ENCODE results near the gene ACER3.
A peak's percentile ranks its signal among the peaks of the same experiment; 100 is the strongest.

DNA sequence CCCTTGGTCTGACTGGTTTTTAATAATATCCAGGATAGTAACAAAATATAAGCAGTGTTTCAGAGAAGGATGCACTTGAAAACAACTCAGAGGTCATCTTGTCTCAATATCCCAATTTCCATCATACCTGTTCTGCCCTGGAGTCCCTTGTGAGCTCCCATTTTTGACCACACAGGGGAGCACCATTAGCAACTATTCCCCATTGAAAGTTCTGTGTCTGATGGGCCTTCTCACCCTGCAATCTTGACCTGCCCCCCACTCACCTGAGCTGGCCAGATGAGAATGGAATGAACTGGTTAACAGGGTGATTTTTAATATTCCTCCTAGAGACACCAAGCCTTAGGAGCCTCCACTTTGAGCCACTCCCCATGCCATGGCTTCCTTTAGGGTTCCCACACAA is 202.2 kb downstream of the ACER3 start:
- TF ChIP-seq, protein P1, sequence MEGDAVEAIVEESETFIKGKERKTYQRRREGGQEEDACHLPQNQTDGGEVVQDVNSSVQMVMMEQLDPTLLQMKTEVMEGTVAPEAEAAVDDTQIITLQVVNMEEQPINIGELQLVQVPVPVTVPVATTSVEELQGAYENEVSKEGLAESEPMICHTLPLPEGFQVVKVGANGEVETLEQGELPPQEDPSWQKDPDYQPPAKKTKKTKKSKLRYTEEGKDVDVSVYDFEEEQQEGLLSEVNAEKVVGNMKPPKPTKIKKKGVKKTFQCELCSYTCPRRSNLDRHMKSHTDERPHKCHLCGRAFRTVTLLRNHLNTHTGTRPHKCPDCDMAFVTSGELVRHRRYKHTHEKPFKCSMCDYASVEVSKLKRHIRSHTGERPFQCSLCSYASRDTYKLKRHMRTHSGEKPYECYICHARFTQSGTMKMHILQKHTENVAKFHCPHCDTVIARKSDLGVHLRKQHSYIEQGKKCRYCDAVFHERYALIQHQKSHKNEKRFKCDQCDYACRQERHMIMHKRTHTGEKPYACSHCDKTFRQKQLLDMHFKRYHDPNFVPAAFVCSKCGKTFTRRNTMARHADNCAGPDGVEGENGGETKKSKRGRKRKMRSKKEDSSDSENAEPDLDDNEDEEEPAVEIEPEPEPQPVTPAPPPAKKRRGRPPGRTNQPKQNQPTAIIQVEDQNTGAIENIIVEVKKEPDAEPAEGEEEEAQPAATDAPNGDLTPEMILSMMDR (IDR thresholded peaks at IDR 0.05; ENCODE audit: poor library complexity), result peak; percentile 8
- TF ChIP-seq EZH2phosphoT487 (IDR thresholded peaks at IDR 0.05; ENCODE audit: low read depth, severe bottlenecking, unreplicated experiment) (no peak), EZH2 (IDR thresholded peaks at IDR 0.05; ENCODE audit: borderline replicate concordance) (no peak)

Measured in hepatocyte (in vitro differentiated cells).